Gastrocnemius medialis (tissue), 4 donors: ENCODE measurements around the gene MFAP4.

Experiments
- CTCF ChIP-seq, 5 experiments: fragments of 450-650 bp in 3 of 5; fragments of 200-600 bp in 2 of 5; sonication (generic) in 2 of 5; IDR thresholded peaks in 4 of 5; conservative IDR thresholded peaks in 1 of 5; 1 replicate in 4 of 5; 2 replicates in 1 of 5; pipeline ENCODE4 v1.5.1; 2016 to 2019; ENCODE audit warnings: antibody characterized with exemption in 5 of 5, mild to moderate bottlenecking in 3 of 5, moderate library complexity in 3 of 5
- POLR2A ChIP-seq, 2 donors: fragments of 450-650 bp; IDR thresholded peaks; one replicate each; pipeline ENCODE4 v1.6.1; 2017; ENCODE audit warnings: antibody characterized with exemption in 2 of 2, mild to moderate bottlenecking in 2 of 2, moderate library complexity in 2 of 2

- TF ChIP-seq CTCF (IDR thresholded peaks at IDR 0.05 in 4 of 5, conservative IDR thresholded peaks at IDR 0.05 in 1 of 5) (no peak), POLR2A (IDR thresholded peaks at IDR 0.05) (no peak)
These were observed 34.2 kb upstream of the MFAP4 start for GRCh38 chr17:19421219-19421618.
